ENCODE data around the gene KRTAP10-5. TPM values are rescaled to one million over a fixed set of nuclear protein-coding genes. Genes with fewer than 3 reads are reported as not detected.
"Not testable (repeated sequence)": the region's sequence is repeated elsewhere in the genome, so short reads cannot be mapped to it uniquely, and the experiment has no call there.

KRTAP10-5 gene
- polyA plus RNA-seq, 1 donor (not counting 4 experiments of a cell fraction or from before 2014, with no cell fraction given), result not detected

- no peak for TF ChIP-seq CTCF (optimal IDR thresholded peaks at IDR 0.05 in 1 of 3, IDR thresholded peaks at IDR 0.05 in 1 of 3, conservative IDR thresholded peaks at IDR 0.05 in 1 of 3; ENCODE audit: extremely low read depth in 1 of 3, insufficient read depth in 2 of 3, low read length in 3 of 3)
- no peak for TF ChIP-seq EZH2 (IDR thresholded peaks at IDR 0.05; ENCODE audit: low read length)
Measured at GRCh38 chr21:44558695-44559094, 21.7 kb downstream of the KRTAP10-5 start, which contains the start of gene KRTAP10-3. TSS of gene KRTAP10-3 (minus strand) at chr21:44558795. CDS start at chr21:44558715, 80 bp downstream.

GRCh38 chr21:44558329-44558675 lies 22.1 kb downstream of the KRTAP10-5 start:
- not testable (repeated sequence) for H3K4me2 ChIP-seq (ENCODE audit: control insufficient read depth, extremely low read depth, insufficient read depth, low read depth, low read length); H3K27me3 ChIP-seq (ENCODE audit: control insufficient read depth, extremely low read depth, insufficient read depth, low read length); FAIRE-seq

More at GRCh38 chr21:44558695-44559094, 21.7 kb downstream of the KRTAP10-5 start, which contains the start of gene KRTAP10-3:
- dilution Hi-C loops (cut with MboI; ENCODE audit: extremely low pct_ligation_motif_present, low sequenced_read_pairs), result no loop called here
- no peak within 1 kb of the TSS for H3K4me2 ChIP-seq (ENCODE audit: control insufficient read depth, extremely low read depth, insufficient read depth, low read depth, low read length)
- no peaks in the 10 kb centered on the region for H3K4me1 ChIP-seq (ENCODE audit: control insufficient read depth, extremely low read depth, insufficient read depth, low read length)
- no peaks in the 10 kb centered on the region for H3K36me3 ChIP-seq (ENCODE audit: control insufficient read depth in 2 of 2, extremely low read depth in 1 of 2, insufficient read depth in 2 of 2, low read length in 2 of 2)
- DNase-seq (ENCODE audit: low read depth, low spot score) (no peak), FAIRE-seq (no peak)
- H3K4me3 ChIP-seq (ENCODE audit: control insufficient read depth in 2 of 3, extremely low read depth in 1 of 3, insufficient read depth in 2 of 3, low read depth in 1 of 3, low read length in 3 of 3), result no peak within 1 kb of the TSS
- no peaks in the 10 kb centered on the region for H4K20me1 ChIP-seq (ENCODE audit: control insufficient read depth, extremely low read depth, insufficient read depth, low read length)
- H3K79me2 ChIP-seq (ENCODE audit: control insufficient read depth, insufficient read depth, low read length), result no peaks in the 10 kb centered on the region
- no peaks in the 10 kb centered on the region for H3K9me3 ChIP-seq (ENCODE audit: control insufficient read depth, low read depth, low read length)
- H3K27me3 ChIP-seq (ENCODE audit: control insufficient read depth, extremely low read depth, insufficient read depth, low read length), result peaks cover 4% of the 10 kb centered on the region
- H3K9me1 ChIP-seq (ENCODE audit: control insufficient read depth, extremely low read depth, insufficient read depth, low read length), result no peaks in the 10 kb centered on the region
- no peak within 1 kb of the TSS for H3K27ac ChIP-seq (ENCODE audit: control insufficient read depth, insufficient read depth, low read length)
- H2AFZ ChIP-seq (ENCODE audit: control insufficient read depth, low read length), result no peak within 1 kb of the TSS
- no peak within 1 kb of the TSS for H3K9ac ChIP-seq (ENCODE audit: control insufficient read depth, extremely low read depth, insufficient read depth, low read length)

More at GRCh38 chr21:44558329-44558675, 22.1 kb downstream of the KRTAP10-5 start:
- DNase-seq (ENCODE audit: low read depth, low spot score); H3K36me3 ChIP-seq (ENCODE audit: control insufficient read depth in 2 of 2, extremely low read depth in 1 of 2, insufficient read depth in 2 of 2, low read length in 2 of 2); H3K79me2 ChIP-seq (ENCODE audit: control insufficient read depth, insufficient read depth, low read length); H3K9me1 ChIP-seq (ENCODE audit: control insufficient read depth, extremely low read depth, insufficient read depth, low read length); H3K9ac ChIP-seq (ENCODE audit: control insufficient read depth, extremely low read depth, insufficient read depth, low read length); H3K9me3 ChIP-seq (ENCODE audit: control insufficient read depth, low read depth, low read length); H3K4me1 ChIP-seq (ENCODE audit: control insufficient read depth, extremely low read depth, insufficient read depth, low read length); H2AFZ ChIP-seq (ENCODE audit: control insufficient read depth, low read length); H3K27ac ChIP-seq (ENCODE audit: control insufficient read depth, insufficient read depth, low read length); H4K20me1 ChIP-seq (ENCODE audit: control insufficient read depth, extremely low read depth, insufficient read depth, low read length); H3K4me3 ChIP-seq (ENCODE audit: control insufficient read depth in 2 of 3, extremely low read depth in 1 of 3, insufficient read depth in 2 of 3, low read depth in 1 of 3, low read length in 3 of 3); dilution Hi-C loops (cut with MboI; ENCODE audit: extremely low pct_ligation_motif_present, low sequenced_read_pairs): not testable (repeated sequence)
